ENCODE data around the gene MAP2.

Gene MAP2

DNA sequence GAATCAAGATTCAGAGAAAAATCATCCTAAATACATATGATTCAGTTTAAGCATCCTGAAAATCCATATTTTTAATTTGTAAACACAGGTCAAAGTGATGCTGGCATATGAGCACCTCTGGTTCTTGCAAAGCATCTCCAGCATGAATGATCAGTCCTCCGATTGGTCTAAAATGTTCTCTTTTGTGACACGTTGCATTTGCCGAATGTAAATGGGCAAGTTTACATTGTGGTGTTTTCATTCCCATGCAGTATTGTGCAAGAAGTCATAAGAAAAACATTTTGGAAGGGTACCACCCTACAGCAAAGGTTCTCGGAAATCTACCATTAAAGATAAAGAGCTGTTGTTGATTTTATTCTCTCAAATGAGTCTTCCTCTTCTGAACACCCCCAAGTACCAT is 239.8 kb downstream of the MAP2 start:
- DNase-seq, result no peak

DNA sequence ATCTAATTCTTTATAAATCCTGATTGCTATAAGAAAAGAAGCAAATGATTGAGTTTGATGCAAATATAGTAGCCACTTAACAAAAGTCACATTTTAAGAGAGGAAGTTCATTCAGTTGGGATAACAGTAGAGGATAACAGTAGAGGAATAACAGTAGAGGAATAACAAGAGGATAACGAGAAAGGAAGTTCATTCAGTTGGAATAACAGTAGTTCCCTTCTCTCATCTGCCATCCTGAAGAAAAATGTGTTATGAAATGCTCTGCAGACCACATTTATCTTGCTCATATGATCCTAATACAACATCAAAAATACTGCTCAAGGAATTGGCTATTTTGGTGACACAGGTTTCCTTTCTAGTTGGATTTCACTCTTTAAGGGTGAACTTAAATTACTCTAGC is 242.4 kb downstream of the MAP2 start:
- DNase-seq, result no peak

- no peak for DNase-seq
Observed at GRCh38 chr2:209671020-209671680, 247.3 kb downstream of the MAP2 start.

DNA sequence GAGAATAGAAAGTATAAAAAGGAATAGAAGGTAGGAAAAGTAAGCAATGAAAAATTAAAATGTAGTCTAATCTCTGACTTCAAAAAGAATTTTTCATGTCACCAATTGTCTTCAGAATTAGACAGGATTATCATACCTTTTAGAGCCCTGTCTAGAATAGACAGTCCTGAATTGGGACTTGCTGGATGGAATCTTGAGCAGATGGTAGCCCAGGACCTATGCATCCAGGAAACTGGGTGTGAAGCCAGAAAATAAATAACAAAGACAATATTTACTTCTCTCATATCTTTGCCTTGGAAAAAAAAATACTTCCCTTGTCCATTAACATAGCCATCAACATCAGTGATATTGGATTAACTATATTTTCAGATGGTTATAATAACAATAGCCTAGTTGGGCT is 250.0 kb downstream of the MAP2 start:
- no peak for DNase-seq

- DNase-seq, result no peak
Observed at GRCh38 chr2:209680596-209680995, 256.7 kb downstream of the MAP2 start.

- no peak for DNase-seq
Observed at GRCh38 chr2:209681201-209681735, 257.4 kb downstream of the MAP2 start.

DNA sequence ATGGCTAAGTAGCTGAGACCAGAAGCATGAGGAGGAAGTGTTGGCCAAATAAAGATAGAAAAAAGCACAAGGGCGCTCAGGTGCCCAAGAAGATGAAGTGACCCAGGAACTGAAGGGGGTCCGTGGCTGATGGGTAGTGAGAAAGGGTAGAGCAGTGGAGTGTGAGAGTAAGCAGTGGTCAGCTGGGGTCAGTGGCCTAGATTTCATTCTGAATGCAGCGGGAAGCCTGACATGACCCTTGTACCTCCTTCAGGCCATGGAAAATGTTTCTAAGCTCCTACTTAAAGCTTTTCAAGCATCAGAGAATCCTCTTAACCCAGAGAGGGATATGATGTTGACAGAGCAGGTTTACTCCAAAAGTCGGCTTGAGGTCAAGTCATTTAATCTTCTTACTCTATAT is 258.8 kb downstream of the MAP2 start:
- no peak for DNase-seq

DNA sequence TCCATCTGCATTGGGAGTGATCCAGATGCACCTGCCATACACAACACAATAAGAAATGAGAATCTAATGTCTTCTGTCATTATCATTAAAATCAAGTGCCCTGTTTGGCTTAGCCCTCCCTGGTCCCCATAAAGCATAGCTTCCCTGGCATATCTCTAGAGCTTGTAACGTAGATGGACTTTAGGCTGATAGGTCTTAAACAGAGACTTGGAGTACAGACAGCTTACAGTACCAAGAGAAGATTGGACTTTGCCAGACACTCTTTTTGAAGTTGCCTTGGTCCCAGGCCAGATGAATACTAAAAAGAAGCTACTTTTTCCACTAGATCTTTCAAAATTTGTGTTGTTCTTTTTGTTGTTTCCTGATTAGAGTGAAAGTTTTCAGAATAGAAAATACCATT is 261.5 kb downstream of the MAP2 start:
- DNase-seq, result no peak

- no peak for DNase-seq
Observed at GRCh38 chr2:209685963-209686362, 262.1 kb downstream of the MAP2 start.

- no peak for DNase-seq
Observed at GRCh38 chr2:209686448-209686847, 262.6 kb downstream of the MAP2 start.

DNA sequence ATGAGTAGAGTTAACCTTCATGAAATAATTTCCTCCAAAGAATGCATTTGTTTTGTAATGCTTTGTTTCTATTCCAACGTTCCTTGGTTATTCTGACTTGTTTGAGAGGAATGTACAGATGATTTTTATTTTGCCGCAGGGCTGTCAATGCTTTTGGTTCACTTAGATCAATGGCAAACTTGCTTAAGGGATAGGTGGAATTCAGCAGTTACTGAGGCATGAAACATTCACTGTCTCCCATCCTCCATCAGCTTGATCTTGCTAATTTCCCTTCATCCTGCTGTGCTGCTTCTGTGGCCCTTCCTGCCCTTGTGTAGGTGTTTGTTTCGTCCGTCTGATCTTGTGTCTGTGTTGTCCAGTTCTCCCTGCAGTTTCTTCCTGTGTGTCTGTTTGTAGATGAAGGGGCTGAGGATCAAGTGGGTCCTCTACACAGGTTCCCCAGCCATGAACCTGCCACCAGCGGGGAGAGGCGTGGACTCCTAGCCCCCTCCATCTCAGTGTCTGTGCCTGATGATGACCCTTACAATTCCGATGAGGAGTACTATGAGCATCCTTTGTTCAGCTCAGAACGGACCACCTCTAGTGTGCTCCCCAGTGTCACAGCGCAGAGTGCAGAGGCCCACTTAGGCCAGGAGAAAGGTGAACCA is 263.6 kb downstream of the MAP2 start:
- no peak for DNase-seq

GRCh38 chr2:209688385-209688784 is 264.5 kb downstream of the MAP2 start:
- no peak for DNase-seq

DNA sequence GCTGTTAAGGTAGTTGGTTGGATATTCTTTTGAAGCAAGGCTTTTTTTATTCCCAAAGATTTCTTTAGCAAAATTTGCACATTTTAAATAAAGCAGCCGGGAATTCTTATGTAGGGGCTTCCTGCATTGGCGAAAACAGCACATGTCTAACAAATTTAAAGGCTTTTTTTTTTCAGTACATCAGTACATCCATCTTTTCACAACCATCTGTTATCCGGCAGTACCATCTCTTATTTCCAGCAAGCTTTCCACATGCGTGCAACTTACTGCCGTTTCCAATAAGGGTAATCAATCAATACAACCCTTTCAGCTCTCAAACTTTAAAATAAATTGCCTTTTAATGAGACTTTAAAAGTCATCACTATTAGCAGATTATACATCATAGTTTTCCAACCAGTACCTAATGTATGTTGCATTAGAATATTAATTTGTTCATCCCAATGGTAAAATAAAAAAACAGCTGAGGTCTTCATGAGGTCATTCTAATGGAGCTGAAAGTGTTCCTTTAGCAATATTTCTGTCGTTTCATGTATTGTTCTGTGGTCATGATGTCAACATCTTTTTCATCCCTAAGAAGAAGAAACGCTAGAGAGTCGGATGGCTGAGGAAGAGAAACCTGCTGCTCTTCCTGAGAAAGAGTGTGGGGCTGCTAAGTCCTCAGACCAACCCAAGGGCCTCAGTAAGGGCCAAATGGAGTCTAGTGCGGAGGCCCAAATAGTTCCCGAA is 266.3 kb downstream of the MAP2 start:
- no peak for DNase-seq

- DNase-seq, result no peak
Observed at GRCh38 chr2:209694748-209695147, 270.9 kb downstream of the MAP2 start.

DNA sequence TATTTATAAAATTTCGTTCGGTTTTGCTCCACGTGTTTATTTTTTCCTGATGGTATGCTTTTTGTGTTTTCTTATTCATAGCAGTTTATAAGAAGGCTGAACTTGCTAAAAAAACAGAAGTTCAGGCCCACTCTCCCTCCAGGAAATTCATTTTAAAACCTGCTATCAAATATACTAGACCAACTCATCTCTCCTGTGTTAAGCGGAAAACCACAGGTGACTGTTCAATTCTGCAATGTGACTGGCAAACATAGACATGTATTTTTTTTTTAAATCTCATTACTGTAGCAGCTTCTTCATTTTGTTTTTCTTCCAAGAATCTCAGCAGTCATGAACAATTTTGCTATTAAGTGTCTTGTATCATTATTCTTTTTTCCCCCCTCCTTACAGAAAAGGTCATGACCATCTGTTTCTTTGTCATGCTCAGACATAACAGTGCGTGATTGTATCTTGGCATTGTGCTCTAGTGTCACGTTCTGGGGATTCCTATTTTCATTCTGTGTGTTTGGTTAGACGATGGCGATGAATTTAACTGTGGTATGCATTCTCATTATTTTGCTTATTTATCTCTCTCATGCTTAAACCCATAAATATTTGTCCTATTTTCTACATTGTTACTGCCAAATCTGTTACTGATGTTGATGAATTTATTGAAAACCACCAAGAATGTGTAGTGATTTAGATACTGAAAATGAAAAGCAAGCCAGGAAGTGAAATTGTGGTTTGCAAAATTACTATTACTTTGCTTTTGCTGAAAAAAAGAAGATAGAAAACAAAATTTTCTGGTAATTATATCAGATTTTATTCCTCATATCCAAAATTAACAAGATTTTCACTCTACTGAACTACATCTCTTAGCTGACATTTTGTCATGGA is 273.2 kb downstream of the MAP2 start:
- DNase-seq, result no peak

DNA sequence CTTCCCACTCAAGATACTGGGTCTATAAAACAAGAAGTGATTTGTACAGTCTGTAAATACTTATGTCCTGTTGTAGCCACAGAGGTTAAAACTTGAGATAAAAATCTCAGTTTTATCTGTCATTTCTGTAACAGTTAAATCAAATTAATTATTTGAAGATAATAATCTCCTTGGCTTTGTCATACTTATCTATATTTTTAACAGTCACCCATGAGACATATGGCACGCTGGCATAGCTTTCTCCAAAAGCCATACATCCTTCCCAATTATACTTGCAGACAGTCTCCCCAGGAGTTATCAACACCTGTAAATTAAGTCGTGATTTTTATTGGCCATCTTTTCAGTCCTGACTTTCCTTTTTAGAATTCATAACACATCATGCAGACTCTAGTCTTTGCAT is 278.9 kb downstream of the MAP2 start:
- DNase-seq, result no peak

DNA sequence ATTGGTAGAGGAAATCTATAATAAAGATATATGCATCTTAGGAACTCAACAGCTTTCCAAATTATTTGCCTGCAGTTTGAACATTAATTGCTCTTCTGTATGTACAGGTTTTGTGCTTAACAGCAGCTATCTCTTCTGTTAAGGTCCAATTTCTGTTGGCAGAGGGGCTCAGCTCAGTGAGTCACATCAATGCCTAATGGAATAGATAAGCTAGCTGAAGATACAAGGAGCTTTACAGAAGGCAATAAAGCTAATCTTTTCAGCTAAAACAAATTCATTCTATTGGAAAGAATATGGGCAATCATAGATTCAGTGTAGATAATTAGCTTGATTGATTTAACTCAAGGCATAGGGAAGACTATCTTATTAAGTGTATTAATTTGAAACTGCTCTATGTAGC is 289.4 kb downstream of the MAP2 start:
- no peak for DNase-seq

- DNase-seq, result no peak
Observed at GRCh38 chr2:209719034-209719433, 295.2 kb downstream of the MAP2 start.

DNA sequence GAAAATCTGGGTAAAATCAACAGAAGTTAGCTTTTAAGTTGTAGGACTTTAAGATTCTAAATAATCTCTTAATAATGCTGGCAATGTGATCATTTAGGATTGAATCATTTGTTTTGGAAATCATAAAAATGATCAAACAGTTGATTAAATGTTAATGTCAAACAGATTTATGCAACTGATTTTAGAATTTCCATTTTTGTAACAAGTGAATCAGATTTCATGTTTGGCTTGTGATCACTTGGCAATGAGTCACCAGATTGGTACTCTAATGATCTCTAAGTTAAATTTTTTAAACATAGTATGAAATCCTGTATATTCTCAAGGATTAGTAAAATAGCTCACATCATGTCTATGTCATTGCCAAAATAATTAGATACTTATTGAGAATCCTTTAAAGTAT is 297.6 kb downstream of the MAP2 start:
- DNase-seq, result no peak

GRCh38 chr2:209726311-209726710 is 302.5 kb downstream of the MAP2 start:
- DNase-seq, result no peak

GRCh38 chr2:209727077-209727476 is 303.2 kb downstream of the MAP2 start:
- DNase-seq, result no peak

GRCh38 chr2:209734805-209735204 is 311.0 kb downstream of the MAP2 start:
- DNase-seq, result no peak

DNA sequence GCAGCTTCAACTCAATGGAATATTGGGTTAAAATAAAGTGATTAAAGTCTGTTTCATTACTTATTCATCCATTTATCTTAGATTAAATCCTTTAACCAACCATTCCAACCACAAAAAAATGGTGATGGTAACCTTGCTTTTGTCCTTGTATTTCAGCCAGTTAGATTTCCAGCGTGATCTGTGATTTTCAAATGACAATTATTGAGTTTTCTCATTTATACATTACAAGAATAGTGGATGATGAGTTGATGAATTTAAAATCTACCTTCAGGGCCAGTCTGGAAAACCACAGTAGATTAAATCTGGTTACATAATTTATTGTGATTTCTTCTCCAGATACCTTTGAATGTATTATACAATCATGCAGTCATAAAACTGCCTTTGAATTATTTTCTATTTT is 318.1 kb downstream of the MAP2 start:
- DNase-seq, result no peak

All from activated naive CD4-positive, alpha-beta T cell (primary cell).